Measurements from ENCODE around the gene TXNDC11. TPM values are rescaled to one million over a fixed set of nuclear protein-coding genes. Genes with fewer than 3 reads are reported as not detected.

TXNDC11 gene
- total RNA-seq, 1 donor from 2014 or later: 18.2 TPM

- ATAC-seq: no peak
These were observed 54.2 kb downstream of the TXNDC11 start for GRCh38 chr16:11688520-11688886.

DNA sequence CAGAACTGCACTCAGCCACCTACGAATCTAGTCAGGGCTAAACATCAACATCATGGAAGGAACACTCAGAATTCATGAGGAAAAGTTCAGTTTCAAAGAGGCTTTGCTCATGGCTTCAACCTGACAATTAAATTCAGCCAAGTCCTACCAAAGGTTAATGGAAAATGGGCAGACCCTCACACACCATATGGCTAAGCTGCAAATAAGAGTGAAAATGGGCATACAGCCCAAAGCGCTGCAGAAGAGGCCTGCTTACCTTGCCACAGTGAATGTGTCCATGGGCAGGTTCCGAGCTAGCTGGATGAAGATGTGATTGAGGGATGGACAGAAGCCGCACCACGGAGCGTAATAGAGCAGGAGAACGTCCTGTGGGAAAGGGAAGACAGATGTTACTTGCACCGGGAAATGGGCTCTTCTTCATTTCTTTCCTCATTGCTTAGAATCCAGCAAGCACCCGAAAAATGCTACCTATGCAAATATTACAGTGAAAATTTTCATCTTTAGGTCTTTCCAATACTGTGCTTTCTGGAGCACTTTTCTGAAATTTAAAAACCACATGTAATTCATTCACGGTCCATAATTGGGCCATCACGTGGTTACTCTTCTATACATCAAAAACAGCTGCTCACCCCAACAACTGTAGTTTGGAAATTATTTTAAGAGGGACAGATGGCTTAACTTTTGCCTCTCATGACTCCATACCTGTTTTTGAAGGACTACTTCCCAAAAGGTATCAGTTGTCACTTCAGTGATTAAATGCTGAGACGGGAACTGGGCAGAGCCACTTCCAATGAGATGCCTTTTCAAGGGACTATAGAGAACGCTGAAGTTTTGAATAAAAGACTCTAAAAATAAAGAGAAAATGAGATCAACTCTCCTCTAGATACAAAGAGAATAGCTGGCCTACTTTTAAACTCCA is 54.8 kb downstream of the TXNDC11 start:
- no peak for ATAC-seq

DNA sequence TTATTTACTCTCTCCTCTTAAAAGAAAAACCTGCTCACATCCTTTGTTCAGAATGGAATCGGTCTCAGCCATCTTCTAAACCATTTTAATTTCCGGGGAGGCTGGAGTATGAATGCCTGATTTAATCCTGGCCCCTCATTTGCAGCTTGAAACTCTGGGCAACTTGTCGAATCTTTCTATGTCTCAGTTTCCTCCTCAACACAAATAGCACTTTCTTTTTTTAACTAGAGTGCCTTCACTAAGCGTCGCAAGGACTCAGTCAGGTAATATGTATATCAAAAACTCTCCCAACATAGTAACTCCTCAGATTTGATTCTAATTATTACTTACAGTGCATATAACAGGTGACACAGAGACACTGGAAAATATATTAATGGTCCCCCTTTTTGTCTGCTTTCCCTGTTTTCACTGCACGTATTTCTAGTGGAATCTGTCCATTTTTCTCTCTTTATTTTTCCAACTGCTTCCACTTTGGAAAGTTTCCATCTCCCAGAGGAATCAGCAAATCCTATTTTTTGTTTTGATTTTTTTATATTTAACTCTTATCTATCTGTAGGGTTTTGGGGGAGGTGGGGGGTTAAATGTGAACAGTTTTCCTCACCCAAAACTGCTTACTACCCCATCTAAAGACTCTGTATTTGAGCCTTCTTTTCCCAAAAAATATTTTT is 55.8 kb downstream of the TXNDC11 start:
- no peak for ATAC-seq

DNA sequence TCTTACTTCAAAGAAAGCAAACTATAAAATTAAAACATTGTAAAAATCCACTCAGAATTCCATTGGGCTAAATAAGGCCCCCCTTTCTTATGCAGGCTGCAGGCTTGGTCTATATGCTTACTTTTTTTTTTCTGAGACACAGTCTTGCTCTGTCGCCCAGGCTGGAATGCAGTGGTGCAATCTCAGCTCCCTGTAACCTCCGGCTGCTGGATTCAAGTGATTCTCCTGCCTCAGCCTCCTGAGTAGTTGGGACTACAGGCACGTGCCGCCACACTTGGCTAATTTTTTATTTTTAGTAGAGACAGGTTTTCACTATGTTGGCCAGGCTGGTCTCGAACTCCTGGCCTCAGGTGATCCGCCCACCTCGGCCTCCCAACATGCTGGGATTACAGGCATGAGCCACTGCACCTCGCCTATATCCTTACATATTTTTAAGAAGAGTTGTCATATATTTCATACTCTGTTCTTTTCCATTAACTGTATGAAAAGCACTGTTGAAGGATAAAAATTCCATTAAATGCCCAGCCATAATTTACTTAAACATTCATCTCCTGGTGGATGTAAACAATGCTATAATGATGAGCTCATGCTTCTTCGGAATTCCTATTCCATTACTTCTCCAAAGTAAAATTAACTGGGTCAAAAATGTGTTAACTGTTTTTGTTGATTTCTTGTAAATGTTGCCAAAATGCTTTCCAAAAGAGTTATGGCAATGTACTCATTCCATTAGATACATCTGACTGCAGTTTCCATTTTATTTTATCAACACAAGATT is 56.6 kb downstream of the TXNDC11 start:
- ATAC-seq: no peak

DNA sequence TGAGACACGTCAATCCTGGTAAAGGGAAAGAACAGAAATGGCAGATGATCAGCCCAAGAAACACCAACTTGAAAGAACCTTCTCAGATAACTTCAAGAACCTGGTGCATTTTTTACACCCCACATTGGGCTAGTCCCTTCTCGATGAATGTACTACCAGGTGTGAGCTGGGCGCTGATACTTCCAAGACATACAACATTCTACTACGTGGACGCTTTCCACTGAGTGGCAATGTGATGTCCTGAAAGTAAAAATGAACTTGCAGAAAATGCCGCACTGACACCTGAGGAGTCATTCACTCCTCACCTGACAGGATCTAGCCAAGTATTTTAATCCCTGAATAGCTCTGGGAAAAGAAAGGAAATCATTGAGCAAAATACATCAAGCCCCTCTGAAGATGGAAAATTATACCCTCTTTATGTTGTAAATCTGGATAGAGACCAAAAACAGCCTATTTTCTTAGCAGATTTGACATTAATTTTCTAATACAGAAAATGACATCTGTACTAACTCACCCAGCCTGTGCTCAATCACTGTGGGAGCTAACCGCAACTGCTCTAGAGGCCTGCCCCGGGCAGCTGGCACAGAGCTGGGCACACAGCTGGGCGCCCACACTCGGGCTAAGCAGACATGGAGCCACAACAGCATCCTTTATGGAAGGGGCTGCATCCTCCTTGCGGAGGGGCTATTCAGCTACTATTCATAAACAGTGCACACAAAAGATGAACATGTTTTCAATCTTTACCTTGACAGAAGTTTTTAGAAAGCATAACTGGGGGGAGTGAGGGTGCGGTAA is 58.2 kb downstream of the TXNDC11 start:
- ATAC-seq: no peak

- ATAC-seq: no peak
These were observed 59.5 kb downstream of the TXNDC11 start for GRCh38 chr16:11683145-11683544.

DNA sequence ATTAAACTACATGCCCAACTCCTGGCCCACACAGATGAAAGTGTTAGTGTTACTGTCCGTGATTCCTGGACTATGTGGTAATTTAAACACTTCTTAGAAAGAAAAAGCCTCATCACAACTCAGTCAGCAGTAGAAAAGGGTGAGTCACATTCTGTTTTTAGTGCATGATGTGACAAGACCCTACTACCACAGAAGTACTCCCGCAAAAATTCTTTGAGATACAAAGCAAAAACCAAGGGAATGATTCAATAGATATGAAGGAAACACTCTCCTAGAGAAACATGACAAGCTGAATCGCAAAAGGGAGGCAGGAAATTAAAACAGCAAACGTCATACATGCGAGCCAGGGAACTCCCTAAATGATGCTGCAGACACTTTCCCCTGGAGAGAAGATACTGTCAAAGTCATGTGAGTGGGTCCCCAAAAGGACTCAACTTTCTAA is 60.0 kb downstream of the TXNDC11 start:
- ATAC-seq: no peak

GRCh38 chr16:11681976-11682654 is 60.5 kb downstream of the TXNDC11 start:
- ATAC-seq: peak; percentile 9

DNA sequence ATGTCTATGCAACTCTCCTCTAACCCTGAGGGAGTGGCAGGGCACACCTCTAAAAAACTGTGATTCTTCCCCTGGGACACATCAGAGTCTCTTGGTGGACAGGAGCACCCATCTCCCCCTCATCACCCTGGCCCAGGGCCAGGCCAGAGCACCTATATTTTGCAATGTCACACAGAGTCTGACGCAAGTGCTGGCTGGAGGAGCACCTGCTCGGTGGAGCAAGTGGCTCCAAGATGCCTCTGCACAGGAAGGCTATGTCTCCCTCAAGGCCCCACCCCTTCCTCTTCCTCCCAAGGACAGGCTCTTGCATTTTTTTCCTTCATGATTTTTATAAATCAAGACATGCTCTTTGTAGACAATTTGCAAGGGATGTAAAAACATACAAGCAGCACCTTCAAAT is 61.1 kb downstream of the TXNDC11 start:
- no peak for ATAC-seq

GRCh38 chr16:11679941-11680911 is 62.4 kb downstream of the TXNDC11 start:
- ATAC-seq: no peak

- no peak for ATAC-seq
These were observed 63.4 kb downstream of the TXNDC11 start for GRCh38 chr16:11679250-11679649.

DNA sequence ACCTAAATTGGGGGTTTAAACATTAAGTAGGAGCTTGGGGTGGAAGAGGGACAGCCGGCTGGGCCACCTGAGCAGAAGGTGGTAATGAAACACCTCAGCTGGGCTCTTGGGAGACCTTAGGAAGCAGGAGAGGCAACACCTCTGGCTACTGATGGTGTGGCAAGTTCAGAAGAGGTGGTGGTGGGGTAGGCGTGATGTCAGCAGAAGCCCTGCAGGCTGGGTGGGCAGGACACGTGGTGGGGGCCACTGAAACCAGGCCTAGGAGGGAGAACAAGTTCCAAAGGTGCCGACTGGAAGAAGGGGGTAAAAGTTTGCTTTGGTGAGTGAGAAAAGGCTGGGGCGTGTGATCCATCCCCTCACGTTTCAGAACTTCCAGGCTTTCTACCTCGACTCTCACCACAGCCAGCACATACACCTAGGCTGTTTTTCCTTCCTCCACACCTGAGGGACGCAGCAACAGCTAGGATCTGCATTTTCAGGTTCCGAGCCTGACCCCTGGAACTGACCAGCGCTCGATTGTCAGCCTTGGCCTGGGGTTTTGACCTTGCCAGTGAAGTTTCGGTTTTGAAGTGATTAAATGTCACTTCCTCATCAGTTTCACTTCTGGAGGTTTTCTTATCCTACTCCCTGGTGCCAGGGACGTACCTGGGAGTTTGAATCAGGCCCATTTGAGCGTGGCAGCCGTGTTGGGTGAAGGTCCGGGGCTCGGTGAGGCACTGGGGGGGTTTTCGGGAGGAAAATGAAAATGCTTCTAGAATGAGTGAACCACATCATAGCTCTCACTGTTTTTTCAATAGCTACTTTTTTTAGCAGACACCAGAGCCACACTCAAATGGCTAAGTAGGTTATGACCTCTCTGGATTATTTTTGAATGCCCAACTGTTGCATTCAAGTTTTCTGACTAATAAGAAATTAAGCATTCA is 64.4 kb downstream of the TXNDC11 start:
- no peak for ATAC-seq

GRCh38 chr16:11677451-11677951 is 65.2 kb downstream of the TXNDC11 start:
- ATAC-seq: peak; percentile 57

- ATAC-seq: peak; percentile 64
These were observed 65.9 kb downstream of the TXNDC11 start for GRCh38 chr16:11676799-11677198.

DNA sequence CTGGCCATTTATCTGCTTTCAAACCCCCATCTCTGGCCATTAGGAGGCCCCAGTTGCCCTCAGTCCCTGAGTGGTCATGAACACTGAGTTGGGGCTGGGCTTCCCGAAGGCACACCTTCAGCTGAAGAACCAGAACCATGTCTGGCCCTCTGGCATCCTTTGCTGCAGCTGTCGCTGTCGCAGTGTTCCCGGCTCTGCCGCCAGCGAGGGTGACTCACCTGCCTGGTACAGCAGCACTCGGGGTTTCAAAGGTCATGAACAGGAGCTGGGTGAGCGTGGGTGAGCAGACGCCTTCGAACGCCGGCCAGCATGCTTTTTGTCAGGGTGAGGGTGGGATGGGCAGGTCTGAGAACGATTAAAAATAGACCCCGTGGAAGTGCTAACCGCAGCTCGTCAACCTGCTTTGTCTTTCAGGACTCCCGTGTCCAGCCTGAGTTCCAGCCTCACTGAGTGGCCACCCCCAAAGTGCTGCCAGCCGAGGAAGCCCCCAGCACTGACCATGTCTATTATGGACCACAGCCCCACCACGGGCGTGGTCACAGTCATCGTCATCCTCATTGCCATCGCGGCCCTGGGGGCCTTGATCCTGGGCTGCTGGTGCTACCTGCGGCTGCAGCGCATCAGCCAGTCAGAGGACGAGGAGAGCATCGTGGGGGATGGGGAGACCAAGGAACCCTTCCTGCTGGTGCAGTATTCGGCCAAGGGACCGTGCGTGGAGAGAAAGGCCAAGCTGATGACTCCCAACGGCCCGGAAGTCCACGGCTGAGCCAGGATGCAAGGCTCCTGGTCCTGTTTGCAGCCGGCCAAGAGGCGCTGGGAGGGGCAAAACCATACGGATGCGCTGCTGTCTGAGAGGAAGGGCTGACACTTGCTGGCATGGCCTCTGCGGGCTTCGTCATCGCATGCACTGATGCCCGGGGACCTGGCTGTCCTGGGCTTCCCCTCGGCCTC is 66.8 kb downstream of the TXNDC11 start:
- ATAC-seq: peak; percentile 54

DNA sequence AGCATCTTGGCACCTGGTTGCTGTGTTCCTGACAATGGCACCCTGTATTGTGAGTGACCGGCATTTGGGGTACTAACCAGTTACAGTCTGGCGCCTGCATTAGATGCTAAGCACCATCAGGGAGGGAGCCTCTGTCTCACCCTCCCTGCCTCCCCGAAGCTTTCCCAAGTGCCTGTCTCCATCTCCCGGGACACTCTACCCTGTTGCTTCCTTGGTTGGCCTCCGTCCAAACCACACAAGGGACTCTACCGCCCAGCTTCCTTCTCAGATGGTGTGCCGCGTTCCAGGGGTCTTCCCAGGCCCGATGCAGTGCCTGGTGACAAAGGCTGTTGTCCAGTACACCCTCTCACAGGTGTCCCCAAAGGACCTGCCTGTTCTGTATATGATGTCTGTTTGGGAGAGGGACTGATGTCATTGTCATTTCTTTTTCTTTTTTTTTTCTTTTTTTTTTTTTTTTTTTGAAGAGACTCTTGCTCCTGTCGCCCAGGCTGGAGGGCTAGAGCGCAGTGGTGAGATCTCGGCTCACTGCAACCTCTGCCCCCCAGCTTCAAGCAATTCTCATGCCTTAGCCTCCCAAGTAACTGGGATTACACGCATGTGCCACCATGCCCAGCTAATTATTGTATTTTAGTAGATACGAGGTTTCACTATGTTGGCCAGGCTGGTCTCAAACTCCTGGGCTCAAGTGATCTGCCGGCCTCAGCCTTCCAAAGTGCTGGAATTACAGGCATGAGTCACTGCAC is 67.7 kb downstream of the TXNDC11 start:
- no peak for ATAC-seq

All from esophagus mucosa (tissue), 1 donor.